Measurements from ENCODE around the gene FUBP1. TPM values are rescaled to one million over a fixed set of nuclear protein-coding genes. Genes with fewer than 3 reads are reported as not detected.

The FUBP1 gene
- total RNA-seq, 1 experiment from 2014 or later: 271 TPM

DNA sequence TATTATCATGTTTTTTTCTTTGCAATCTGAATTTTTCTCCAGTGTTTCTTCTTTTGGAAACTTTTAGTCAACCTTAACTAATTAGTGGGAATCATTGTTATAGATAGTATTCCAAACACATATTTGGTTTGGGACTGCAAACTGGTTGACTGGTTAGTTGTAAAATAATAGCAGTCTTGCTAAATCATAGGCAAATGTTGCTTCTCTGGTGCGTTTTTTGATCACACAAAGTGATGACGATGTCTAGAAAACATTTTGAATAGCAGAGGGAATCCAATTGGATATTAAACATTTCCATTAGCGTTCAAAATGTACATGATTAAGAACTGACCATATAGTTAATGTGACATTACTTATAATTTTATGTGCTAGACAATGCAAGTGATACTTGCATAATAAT, 30.4 kb upstream of the FUBP1 start:
- Histone ChIP-seq H4K5ac (ENCODE audit: insufficient read length, low read depth, low read length) (no peak overlapping the region), H2BK20ac (ENCODE audit: low read depth, low read length, poor library complexity, severe bottlenecking) (no peak overlapping the region), H3K27ac (ENCODE audit: insufficient read length, low read depth, low read length) (no peak overlapping the region), H2BK5ac (ENCODE audit: insufficient read length, low read length) (no peak overlapping the region), H3K4ac (ENCODE audit: low read depth, low read length) (no peak overlapping the region), H3K9ac (ENCODE audit: extremely low read depth, insufficient read length, low read length) (no peak overlapping the region), H2BK120ac (ENCODE audit: low read depth, low read length, poor library complexity, severe bottlenecking) (no peak overlapping the region), H3K4me1 (ENCODE audit: insufficient read depth, low read length) (no peaks in the 10 kb centered on the region), H3K14ac (ENCODE audit: insufficient read depth, low read length) (no peak overlapping the region), H3K18ac (ENCODE audit: insufficient read length, low read depth, low read length) (no peak overlapping the region), H4K20me1 (ENCODE audit: control insufficient read depth, insufficient read depth, insufficient read length) (no peaks in the 10 kb centered on the region), H2BK15ac (ENCODE audit: low read depth, low read length) (no peak overlapping the region), H2AK5ac (ENCODE audit: insufficient read length, low read length) (no peak overlapping the region), H3K23me2 (ENCODE audit: insufficient read length, low read depth, low read length, poor library complexity, severe bottlenecking) (peaks cover 2% of the 10 kb centered on the region), H3K23ac (ENCODE audit: insufficient read length, low read depth, low read length) (no peak overlapping the region), H4K8ac (replicated peaks; ENCODE audit: insufficient read length, low read depth, low read length) (no peak overlapping the region), H2AFZ (ENCODE audit: low read length) (no peak overlapping the region), H3K79me2 (ENCODE audit: insufficient read depth, low read length) (no peaks in the 10 kb centered on the region), H3K79me1 (ENCODE audit: insufficient read depth, low read depth, low read length, poor library complexity, severe bottlenecking) (no peaks in the 10 kb centered on the region), H3T11ph (ENCODE audit: low read length) (no peak overlapping the region), H3K56ac (ENCODE audit: insufficient read length, low read depth, low read length) (no peak overlapping the region), H4K91ac (ENCODE audit: insufficient read length, low read depth, low read length) (no peak overlapping the region), H3K4me2 (ENCODE audit: insufficient read depth, insufficient read length, low read length) (no peak overlapping the region), H2BK12ac (ENCODE audit: insufficient read length, low read depth, low read length) (no peak overlapping the region), H3K27me3 (ENCODE audit: insufficient read depth, low read length) (no peaks in the 10 kb centered on the region), H3K9me3 (ENCODE audit: control insufficient read depth, low read depth, low read length) (no peaks in the 10 kb centered on the region)
- Mint-ChIP-seq H3K27me3 (ENCODE audit: low read depth) (no peaks in the 10 kb centered on the region; the same call in 1 of the 2 replicates), H3K36me3 (ENCODE audit: insufficient read depth in 1 of 3, low read depth in 3 of 3) (peaks cover 2 to 5% (median 5%) of the 10 kb centered on the region in 3 experiments; a peak in 6 of 7 replicates), H3K4me3 (no peak overlapping the region), H3K4me1 (peaks cover 14 to 19% of the 10 kb centered on the region in 2 experiments), H3K27ac (no peak overlapping the region), H3K9me3 (peaks cover 0 to 2% of the 10 kb centered on the region in 2 experiments; a peak in 2 of 5 replicates)
- DNase-seq: no peak
- TF ChIP-seq, protein P1, sequence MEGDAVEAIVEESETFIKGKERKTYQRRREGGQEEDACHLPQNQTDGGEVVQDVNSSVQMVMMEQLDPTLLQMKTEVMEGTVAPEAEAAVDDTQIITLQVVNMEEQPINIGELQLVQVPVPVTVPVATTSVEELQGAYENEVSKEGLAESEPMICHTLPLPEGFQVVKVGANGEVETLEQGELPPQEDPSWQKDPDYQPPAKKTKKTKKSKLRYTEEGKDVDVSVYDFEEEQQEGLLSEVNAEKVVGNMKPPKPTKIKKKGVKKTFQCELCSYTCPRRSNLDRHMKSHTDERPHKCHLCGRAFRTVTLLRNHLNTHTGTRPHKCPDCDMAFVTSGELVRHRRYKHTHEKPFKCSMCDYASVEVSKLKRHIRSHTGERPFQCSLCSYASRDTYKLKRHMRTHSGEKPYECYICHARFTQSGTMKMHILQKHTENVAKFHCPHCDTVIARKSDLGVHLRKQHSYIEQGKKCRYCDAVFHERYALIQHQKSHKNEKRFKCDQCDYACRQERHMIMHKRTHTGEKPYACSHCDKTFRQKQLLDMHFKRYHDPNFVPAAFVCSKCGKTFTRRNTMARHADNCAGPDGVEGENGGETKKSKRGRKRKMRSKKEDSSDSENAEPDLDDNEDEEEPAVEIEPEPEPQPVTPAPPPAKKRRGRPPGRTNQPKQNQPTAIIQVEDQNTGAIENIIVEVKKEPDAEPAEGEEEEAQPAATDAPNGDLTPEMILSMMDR (conservative IDR thresholded peaks at IDR 0.05): no peak
- no CpG with 5 or more reads among the region's 3 CpGs for WGBS (ENCODE audit: extremely low coverage, insufficient read length, low lambda C conversion rate)

Data from H9 (cell line).